Activated CD4-positive, alpha-beta T cell treated with anti-CD3 and anti-CD28 coated beads for 36 hours (primary cell): ENCODE results near the gene TTLL10. TPM values are rescaled to one million over a fixed set of nuclear protein-coding genes. Genes with fewer than 3 reads are reported as not detected.
A peak's percentile ranks its signal among the peaks of the same experiment; 100 is the strongest.

Experiments
- ATAC-seq: fragments of 200-7000 bp; cut with Tn5 transposase; one replicate; pipeline ENCODE4 v1.10.0; 2021; ENCODE audit warnings: mild to moderate bottlenecking, moderate library complexity
- CTCF ChIA-PET: fragments of 350-600 bp; sonication (Branson Sonifier 250); formaldehyde crosslinking; loops from one replicate; lab custom pipeline; 2021; ENCODE audit warnings: antibody characterized with exemption; lab: Charles Lee
- POLR2A ChIA-PET: fragments of 350-600 bp; sonication (Branson Sonifier 250); formaldehyde crosslinking; loops from one replicate; lab custom pipeline; 2021; ENCODE audit warnings: antibody characterized with exemption, inconsistent platforms; lab: Charles Lee
- DNase-seq: peaks from one replicate; pipeline ENCODE4 v3.0.0-alpha.2; 2020
- H3K27ac Mint-ChIP-seq: one replicate; pipeline ENCODE4 v1.8.0; 2021; ENCODE audit warnings: mixed read lengths
- H3K27me3 Mint-ChIP-seq: one replicate; pipeline ENCODE4 v1.8.0; 2021; ENCODE audit warnings: mixed read lengths
- H3K36me3 Mint-ChIP-seq: one replicate; pipeline ENCODE4 v1.8.0; 2021; ENCODE audit warnings: low read depth, mixed read lengths
- H3K4me1 Mint-ChIP-seq: one replicate; pipeline ENCODE4 v1.8.0; 2021; ENCODE audit warnings: mixed read lengths
- H3K4me3 Mint-ChIP-seq: one replicate; pipeline ENCODE4 v1.8.0; 2021; ENCODE audit warnings: mild to moderate bottlenecking, moderate library complexity, mixed read lengths
- H3K9me3 Mint-ChIP-seq: one replicate; pipeline ENCODE4 v1.8.0; 2021; ENCODE audit warnings: low read depth, mixed read lengths
- intact Hi-C, 2 experiments: fragments of 100-400 bp; cut with DNase I in 1 of 2; cut with micrococcal nuclease in 1 of 2; formaldehyde crosslinking; loops; one replicate each; pipeline versions ENCODE4 v1.14.2 to v1.15.1; 2022 to 2024; cut with DNase I, micrococcal nuclease
- total RNA-seq, 2 experiments: library from RNA; stranded (reverse); gene quantifications; one replicate each; pipeline ENCODE4 v1.2.3, GENCODE V29; 2021

The TTLL10 gene
- total RNA-seq, 2 experiments from 2014 or later = not detected

DNA sequence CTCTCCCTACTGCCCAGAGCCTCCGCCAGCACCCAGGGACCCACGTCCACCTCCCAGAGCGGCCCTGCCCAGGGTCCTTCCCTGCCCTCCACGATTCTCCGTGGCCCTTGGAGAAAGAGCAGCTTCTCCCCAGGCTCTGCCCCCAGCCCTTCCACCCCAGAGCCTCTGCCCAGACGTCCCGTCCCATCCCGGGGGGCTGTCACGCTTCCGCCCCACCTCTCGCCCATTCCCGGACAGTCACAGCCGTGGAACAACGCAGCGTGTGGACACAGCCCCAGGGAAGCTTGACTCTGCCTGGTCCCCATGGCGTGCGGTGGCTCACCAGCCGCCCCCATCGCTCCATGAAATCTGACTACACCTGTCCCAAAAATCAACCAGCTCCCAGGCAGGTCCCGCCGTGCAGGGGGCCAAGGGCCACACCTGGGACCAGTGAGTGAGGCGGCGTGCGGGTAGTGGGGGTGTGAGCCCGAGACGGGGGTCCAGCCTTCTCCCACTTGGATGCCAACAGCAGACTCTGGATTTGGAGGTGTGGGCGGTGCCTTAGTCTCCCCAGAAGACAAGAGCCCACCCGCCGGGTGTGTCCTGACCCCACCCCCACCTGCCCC lies 12.5 kb upstream of the TTLL10 start:
- Mint-ChIP-seq H3K4me3 (no peak overlapping the region), H3K9me3 (no peaks in the 10 kb centered on the region), H3K36me3 (no peaks in the 10 kb centered on the region), H3K27ac (no peak overlapping the region), H3K27me3 (peaks cover 2% of the 10 kb centered on the region), H3K4me1 (no peaks in the 10 kb centered on the region)
- ChIA-PET CTCF (interaction anchor here (0.6 to 0.8 kb wide), 3 partner anchors 18 to 39 kb away, joined by 3 to 6 read pairs (median 4); no protein-coding TSS in a partner anchor), POLR2A (no interaction called here)
- intact Hi-C loops = no loop called here
- no peak for DNase-seq
- ATAC-seq = no peak

DNA sequence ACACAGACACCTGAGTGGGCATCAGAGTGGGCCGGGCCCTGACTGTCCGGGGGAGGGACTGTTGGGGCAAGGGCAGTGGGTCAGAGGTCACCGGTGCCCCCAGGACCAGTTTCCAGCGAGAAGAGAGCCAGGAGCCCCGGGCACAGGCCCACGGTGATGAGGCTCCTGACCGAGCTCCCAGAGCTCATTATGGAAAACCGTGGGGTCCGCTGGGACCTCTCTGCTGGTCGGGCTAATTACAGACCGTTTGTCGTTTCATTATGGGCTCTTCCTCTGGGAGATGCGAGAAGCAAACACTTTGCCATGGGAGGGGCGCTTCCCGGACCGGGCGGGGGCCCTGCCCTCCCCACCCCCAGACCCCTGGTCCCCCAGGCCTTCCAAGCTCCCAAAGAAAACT lies 12.0 kb upstream of the TTLL10 start:
- ATAC-seq (no peak), DNase-seq (no peak)
- Mint-ChIP-seq H3K27me3 (peaks cover 2% of the 10 kb centered on the region), H3K36me3 (no peaks in the 10 kb centered on the region), H3K4me3 (no peak overlapping the region), H3K4me1 (no peaks in the 10 kb centered on the region), H3K27ac (no peak overlapping the region), H3K9me3 (no peaks in the 10 kb centered on the region)
- intact Hi-C loops = no loop called here
- ChIA-PET CTCF (interaction anchor here (0.6 to 0.8 kb wide), 2 partner anchors 18 to 25 kb away, joined by 3 to 4 read pairs; no protein-coding TSS in a partner anchor), POLR2A (no interaction called here)

- ChIA-PET CTCF (no interaction called here), POLR2A (no interaction called here)
- DNase-seq (no peak), ATAC-seq (no peak)
- Mint-ChIP-seq H3K9me3 (no peaks in the 10 kb centered on the region), H3K4me1 (no peaks in the 10 kb centered on the region), H3K27ac (no peak overlapping the region), H3K27me3 (peaks cover 2% of the 10 kb centered on the region), H3K36me3 (no peaks in the 10 kb centered on the region), H3K4me3 (no peak overlapping the region)
- intact Hi-C loops = no loop called here
These were observed 10.8 kb upstream of the TTLL10 start for GRCh38 chr1:1162597-1163537.

DNA sequence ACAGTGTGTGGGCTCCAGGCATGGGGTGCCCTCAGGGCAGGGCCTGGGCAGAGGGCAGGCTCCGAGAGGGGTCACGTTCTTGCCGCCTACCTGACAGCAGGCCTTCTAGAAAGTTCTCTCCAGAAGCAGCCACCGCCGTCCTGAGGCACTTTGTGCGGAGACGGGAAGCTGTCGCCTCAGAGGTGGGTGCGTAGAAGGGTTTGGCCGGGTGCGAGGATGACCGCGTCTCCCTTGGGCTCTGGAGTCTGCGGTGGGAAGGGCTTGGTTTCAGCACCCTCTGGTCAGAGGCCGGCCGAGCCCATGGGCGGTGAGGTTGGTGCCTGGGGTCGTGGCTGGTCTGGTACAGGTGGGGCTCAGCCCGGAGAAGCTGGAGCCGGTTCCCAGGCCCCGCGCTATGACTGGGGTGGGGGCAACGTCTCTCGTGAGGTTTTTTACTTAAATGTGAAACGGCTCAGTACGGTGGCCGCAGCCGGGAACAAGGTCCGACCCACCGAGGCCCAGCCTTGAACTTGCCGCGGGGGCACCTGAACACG lies 10.1 kb upstream of the TTLL10 start:
- Mint-ChIP-seq H3K27me3 (peaks cover 2% of the 10 kb centered on the region), H3K4me3 (no peak overlapping the region), H3K4me1 (no peaks in the 10 kb centered on the region), H3K36me3 (no peaks in the 10 kb centered on the region), H3K27ac (no peak overlapping the region), H3K9me3 (no peaks in the 10 kb centered on the region)
- no peak for DNase-seq
- ATAC-seq = no peak
- intact Hi-C loops = no loop called here
- CTCF ChIA-PET = no interaction called here
- POLR2A ChIA-PET = no interaction called here

DNA sequence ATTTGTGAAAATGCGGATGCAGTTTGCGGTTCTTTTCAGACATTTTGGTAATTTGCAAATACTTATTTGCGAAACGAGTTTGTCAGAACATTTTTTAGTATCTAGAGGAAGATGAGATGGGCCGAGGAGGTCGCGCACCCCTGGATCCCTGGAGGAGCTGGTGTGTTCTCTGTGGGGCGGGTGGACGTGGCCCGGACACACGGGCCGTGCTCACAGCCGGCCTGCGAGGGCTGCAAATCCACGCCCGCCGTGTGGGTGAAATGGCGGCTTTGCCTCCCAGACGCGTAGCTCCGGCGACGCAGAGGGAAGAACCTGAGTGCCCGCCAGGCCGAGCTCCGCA lies 9.3 kb upstream of the TTLL10 start:
- Mint-ChIP-seq H3K27ac (no peak overlapping the region), H3K9me3 (no peaks in the 10 kb centered on the region), H3K4me3 (no peak overlapping the region), H3K4me1 (no peaks in the 10 kb centered on the region), H3K36me3 (no peaks in the 10 kb centered on the region), H3K27me3 (peaks cover 2% of the 10 kb centered on the region)
- CTCF ChIA-PET = no interaction called here
- intact Hi-C loops = no loop called here
- DNase-seq (no peak), ATAC-seq (no peak)
- POLR2A ChIA-PET = interaction anchor here (0.6 kb wide), 1 partner anchor 107 kb away, joined by 3 read pairs; no protein-coding TSS in a partner anchor

DNA sequence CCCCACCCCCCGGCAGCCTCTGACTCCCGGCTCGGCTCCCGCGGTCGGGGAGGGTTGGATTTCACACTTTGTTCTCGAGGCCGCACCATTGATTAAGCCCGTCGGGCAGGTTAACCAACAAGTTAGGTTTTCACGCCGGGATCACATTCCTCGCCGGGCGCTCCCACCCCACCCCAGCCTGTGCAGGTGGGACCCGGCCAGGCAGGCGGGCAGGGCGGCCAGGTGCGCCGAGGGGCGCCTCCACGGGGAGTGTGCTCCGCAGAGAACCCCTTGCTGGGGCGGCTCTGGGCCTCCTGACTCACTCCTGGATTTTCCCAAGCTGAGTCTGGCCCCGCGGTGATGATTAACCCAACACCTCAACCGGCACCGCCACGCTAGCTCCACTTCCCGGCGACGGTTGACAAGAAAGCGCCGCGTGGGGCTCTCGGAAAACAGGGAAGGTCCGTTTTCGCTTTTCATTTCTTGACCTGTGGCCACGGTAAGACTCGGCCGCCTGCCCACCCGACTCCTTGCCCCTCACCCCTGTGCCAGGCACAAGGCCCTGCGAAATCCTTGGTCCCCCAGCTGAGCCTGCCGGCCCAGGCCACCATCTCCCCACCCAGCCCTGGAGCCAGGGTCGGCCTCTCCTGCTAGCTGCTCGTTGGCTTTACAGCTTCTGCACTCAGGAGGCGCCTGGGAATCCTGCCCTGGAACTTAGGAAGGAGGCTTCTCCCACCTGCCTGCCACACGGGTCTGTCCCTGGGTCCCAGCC lies 8.8 kb upstream of the TTLL10 start:
- Mint-ChIP-seq H3K27me3 (peaks cover 3% of the 10 kb centered on the region), H3K4me1 (no peaks in the 10 kb centered on the region), H3K4me3 (no peak overlapping the region), H3K9me3 (no peaks in the 10 kb centered on the region), H3K27ac (no peak overlapping the region), H3K36me3 (no peaks in the 10 kb centered on the region)
- DNase-seq = no peak
- POLR2A ChIA-PET = interaction anchor here (0.6 kb wide), 1 partner anchor 106 kb away, joined by 3 read pairs; no protein-coding TSS in a partner anchor
- intact Hi-C loops = no loop called here
- CTCF ChIA-PET = interaction anchor here (1.0 kb wide), 1 partner anchor 16 kb away, joined by 3 read pairs; no protein-coding TSS in a partner anchor
- ATAC-seq = no peak

DNA sequence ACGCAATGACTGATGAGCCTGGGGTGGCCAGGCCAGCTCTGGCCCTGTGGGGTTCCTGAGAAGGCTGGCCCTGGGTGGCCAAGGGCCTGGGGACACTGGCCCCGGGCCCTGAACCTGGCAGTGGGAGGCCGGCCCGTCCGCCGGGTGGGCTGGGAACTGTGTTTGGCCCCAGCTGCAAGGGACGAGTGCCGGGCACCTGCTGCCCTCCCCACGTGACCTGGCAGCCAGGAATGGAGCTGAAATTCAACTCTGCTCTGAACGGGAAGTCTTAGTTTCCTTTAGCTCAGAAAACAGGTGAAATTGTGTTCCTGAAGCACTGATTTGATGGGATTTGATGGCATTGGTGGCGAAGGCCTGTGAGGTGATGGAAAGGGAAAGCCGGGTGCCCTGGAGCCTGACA lies 8.2 kb upstream of the TTLL10 start:
- intact Hi-C loops = no loop called here
- ATAC-seq (no peak), DNase-seq (no peak)
- ChIA-PET CTCF (interaction anchor here (1.0 kb wide), 1 partner anchor 15 kb away, joined by 3 read pairs; no protein-coding TSS in a partner anchor), POLR2A (no interaction called here)
- Mint-ChIP-seq H3K4me3 (no peak overlapping the region), H3K9me3 (no peaks in the 10 kb centered on the region), H3K27me3 (peaks cover 6% of the 10 kb centered on the region), H3K36me3 (no peaks in the 10 kb centered on the region), H3K27ac (peak overlapping the region; percentile 42), H3K4me1 (peaks cover 3% of the 10 kb centered on the region)

DNA sequence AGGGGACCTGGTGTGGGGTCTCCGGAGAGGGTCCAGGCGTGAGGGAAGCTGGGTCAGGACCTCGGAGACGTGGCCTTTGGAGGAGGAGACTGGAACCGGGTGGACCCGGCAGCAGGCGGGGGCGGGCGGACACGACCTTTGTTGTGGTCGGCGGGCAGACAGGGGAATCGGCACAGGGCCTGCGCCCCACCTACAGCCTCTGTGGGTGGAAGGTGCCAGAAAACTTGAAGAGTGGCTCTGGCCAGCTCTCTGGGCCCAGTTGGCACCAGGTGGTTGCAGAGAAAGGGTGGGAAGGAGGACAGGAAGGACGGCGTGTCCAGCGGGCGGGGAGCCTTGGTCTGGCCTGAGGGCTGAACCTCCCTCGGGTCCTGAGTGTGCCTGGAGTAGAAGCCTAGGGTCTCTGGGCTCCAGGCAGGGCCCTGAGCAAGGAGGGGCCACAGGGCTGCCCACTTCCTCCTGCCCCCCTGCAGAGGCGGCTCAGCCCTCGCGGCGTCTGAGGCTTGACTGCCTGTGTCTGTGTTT lies 7.7 kb upstream of the TTLL10 start:
- POLR2A ChIA-PET = no interaction called here
- ATAC-seq = no peak
- intact Hi-C loops = no loop called here
- H3K4me1 Mint-ChIP-seq = peaks cover 3% of the 10 kb centered on the region
- no peaks in the 10 kb centered on the region for H3K36me3 Mint-ChIP-seq
- CTCF ChIA-PET = interaction anchor here (1.0 kb wide), 1 partner anchor 15 kb away, joined by 3 read pairs; no protein-coding TSS in a partner anchor
- no peak for DNase-seq
- H3K4me3 Mint-ChIP-seq = no peak overlapping the region
- no peak overlapping the region for H3K27ac Mint-ChIP-seq
- no peaks in the 10 kb centered on the region for H3K9me3 Mint-ChIP-seq
- peaks cover 6% of the 10 kb centered on the region for H3K27me3 Mint-ChIP-seq

DNA sequence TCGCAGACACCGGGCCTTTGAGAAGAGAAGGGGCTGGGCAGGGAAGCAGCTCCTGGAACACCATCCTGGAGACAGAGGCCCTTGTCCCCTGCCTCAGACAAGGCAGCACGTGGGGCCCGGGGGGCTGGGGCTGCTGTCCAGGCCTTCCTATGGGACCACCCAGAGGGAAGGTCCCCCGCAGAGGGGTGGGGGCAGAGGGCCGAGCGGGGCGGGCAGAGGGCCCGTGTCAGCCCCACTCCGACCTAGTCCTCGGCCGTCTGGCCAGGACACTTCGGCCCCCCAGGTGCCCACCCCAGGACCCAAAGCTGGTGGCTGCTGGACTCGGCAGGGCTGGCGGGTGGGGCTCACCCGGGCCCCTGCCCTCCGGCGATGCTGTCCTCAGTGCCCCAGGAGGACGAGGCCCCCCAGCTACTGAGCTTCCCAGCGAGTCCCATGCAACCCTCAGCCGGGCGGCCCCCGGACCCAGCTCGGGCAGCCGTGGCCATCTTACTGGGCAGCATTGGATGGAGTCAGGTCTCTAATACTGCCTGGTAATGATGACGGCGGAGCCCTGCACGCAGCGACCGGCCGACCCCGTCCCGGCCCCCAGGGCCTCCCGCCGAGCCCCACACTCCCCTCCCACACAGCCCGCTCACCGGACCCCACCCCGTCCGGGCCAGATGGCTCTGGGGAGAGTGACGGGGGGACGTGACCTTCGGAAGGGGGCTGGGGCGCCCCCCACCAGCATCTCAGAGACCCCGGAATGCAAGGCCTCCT lies 6.9 kb upstream of the TTLL10 start:
- ChIA-PET CTCF (interaction anchor here (1.1 kb wide), 1 partner anchor 44 kb away, joined by 3 read pairs; no protein-coding TSS in a partner anchor), POLR2A (no interaction called here)
- Mint-ChIP-seq H3K27ac (no peak overlapping the region), H3K4me3 (no peak overlapping the region), H3K27me3 (peaks cover 6% of the 10 kb centered on the region), H3K4me1 (peaks cover 3% of the 10 kb centered on the region), H3K36me3 (no peaks in the 10 kb centered on the region), H3K9me3 (no peaks in the 10 kb centered on the region)
- no peak for DNase-seq
- ATAC-seq = no peak
- intact Hi-C loops = no loop called here

DNA sequence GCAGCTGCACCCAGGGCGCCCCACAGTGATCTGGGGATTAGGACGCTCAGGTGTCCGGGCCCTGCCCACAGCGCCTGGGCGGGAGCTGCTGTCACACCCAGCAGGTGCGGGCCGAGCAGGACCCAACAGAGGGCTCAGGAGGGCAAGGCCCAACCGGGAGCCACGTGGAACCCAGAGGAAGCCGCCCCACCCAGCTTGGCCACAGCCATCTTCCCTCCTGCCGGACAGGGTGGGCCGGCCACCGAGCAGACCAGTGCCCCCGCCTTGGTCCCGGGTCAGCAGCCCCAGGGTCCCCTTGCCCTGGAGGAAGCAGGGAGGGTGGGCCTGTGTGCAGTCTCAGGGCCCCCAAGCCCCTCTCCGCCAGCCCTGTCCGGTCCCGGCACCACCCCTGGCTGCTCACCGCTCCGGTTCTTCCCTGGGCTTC lies 6.3 kb upstream of the TTLL10 start:
- Mint-ChIP-seq H3K36me3 (no peaks in the 10 kb centered on the region), H3K27ac (no peak overlapping the region), H3K9me3 (no peaks in the 10 kb centered on the region), H3K4me1 (peaks cover 9% of the 10 kb centered on the region), H3K4me3 (no peak overlapping the region), H3K27me3 (peaks cover 6% of the 10 kb centered on the region)
- ATAC-seq = no peak
- CTCF ChIA-PET = interaction anchor here (1.1 kb wide), 1 partner anchor 45 kb away, joined by 3 read pairs; no protein-coding TSS in a partner anchor
- DNase-seq = no peak
- POLR2A ChIA-PET = no interaction called here
- intact Hi-C loops = no loop called here
